ENCODE results near the gene SCN3A.

The SCN3A gene

DNA sequence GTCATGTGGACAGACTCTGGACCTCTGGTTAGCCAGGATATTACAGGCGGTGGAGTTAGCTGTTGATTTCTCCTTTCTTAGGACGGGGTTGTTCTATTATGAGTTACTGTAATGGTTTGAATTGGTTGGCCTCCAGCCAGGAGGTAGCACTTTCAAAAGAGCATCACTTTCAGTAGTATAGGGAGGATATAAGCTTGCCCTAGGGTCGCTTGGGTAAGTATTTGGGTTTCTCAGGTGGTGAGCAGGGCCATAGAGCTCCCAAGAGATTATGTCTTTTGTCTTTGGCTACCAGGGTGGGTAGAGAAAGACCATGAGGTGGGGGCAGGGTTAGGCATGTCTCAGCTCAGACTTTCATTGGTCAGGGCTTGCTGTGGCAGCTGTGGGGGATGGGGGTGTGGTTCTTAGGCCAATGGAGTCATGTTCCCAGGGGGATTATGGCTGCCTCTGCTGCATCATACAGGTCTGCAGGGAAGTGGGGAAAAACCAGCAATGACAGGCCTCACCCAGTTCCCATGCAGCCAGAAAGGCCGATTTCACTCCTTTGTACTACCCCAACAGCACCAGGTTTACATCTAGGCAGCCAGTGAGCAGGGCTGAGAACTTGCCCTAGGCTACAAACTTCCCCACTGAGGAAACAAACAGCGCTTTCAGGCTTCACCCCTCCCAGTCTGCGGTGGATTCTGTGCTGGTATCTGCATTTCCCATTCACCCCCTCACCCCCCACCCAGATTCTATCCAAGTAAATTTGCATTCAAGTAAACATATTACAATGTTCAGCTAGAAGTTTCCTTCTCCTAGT lies 159.1 kb downstream of the SCN3A start:
- no peak for DNase-seq

All from stimulated activated naive CD4-positive, alpha-beta T cell treated with Interleukin-2 at 50 U/mL for 16 hours (primary cell).